HL-60 (cell line): ENCODE results near the gene NIN.

Source experiments
- TF ChIP-seq, protein P1 (sequence below): IDR thresholded peaks from one replicate; pipeline ENCODE4 v1.5.1; 2011; ENCODE audit warnings: low read length, control low read depth, inconsistent platforms; ENCODE audit not compliant: insufficient read depth
- TF ChIP-seq, protein P2 (sequence below): IDR thresholded peaks from 2 replicates; pipeline ENCODE4 v1.6.1; 2012; ENCODE audit warnings: low read depth; ENCODE audit not compliant: insufficient replicate concordance

DNA sequence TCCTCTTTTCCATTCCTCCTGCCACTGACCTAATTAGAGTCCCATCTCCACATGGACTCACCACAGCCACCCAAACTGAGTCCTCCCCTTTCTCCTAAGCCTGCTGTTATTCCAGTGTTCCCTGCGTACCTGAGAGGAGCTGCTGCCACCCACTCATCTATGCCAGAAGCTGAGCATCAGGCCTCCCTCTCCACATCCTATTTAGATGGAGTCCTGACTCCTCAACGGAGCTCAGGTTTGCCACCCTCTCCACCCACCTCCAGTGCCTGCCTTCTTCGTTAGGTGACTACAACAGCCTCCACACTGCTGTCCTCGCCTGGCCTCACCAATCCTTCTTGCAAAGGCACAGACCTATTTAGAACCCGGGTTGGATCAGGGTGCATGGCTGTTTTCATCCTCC lies 25.7 kb upstream of the NIN start:
- TF ChIP-seq, protein P1, sequence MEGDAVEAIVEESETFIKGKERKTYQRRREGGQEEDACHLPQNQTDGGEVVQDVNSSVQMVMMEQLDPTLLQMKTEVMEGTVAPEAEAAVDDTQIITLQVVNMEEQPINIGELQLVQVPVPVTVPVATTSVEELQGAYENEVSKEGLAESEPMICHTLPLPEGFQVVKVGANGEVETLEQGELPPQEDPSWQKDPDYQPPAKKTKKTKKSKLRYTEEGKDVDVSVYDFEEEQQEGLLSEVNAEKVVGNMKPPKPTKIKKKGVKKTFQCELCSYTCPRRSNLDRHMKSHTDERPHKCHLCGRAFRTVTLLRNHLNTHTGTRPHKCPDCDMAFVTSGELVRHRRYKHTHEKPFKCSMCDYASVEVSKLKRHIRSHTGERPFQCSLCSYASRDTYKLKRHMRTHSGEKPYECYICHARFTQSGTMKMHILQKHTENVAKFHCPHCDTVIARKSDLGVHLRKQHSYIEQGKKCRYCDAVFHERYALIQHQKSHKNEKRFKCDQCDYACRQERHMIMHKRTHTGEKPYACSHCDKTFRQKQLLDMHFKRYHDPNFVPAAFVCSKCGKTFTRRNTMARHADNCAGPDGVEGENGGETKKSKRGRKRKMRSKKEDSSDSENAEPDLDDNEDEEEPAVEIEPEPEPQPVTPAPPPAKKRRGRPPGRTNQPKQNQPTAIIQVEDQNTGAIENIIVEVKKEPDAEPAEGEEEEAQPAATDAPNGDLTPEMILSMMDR, result no peak
- TF ChIP-seq, protein P2, sequence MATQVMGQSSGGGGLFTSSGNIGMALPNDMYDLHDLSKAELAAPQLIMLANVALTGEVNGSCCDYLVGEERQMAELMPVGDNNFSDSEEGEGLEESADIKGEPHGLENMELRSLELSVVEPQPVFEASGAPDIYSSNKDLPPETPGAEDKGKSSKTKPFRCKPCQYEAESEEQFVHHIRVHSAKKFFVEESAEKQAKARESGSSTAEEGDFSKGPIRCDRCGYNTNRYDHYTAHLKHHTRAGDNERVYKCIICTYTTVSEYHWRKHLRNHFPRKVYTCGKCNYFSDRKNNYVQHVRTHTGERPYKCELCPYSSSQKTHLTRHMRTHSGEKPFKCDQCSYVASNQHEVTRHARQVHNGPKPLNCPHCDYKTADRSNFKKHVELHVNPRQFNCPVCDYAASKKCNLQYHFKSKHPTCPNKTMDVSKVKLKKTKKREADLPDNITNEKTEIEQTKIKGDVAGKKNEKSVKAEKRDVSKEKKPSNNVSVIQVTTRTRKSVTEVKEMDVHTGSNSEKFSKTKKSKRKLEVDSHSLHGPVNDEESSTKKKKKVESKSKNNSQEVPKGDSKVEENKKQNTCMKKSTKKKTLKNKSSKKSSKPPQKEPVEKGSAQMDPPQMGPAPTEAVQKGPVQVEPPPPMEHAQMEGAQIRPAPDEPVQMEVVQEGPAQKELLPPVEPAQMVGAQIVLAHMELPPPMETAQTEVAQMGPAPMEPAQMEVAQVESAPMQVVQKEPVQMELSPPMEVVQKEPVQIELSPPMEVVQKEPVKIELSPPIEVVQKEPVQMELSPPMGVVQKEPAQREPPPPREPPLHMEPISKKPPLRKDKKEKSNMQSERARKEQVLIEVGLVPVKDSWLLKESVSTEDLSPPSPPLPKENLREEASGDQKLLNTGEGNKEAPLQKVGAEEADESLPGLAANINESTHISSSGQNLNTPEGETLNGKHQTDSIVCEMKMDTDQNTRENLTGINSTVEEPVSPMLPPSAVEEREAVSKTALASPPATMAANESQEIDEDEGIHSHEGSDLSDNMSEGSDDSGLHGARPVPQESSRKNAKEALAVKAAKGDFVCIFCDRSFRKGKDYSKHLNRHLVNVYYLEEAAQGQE, result no peak
